ENCODE measurements around the gene PPP1R36.

- TF ChIP-seq CTCF (IDR thresholded peaks at IDR 0.05), result no peak
- TF ChIP-seq POLR2A (IDR thresholded peaks at IDR 0.05), result no peak
- no peak for TF ChIP-seq POLR2AphosphoS5 (IDR thresholded peaks at IDR 0.05)
These were observed 84.8 kb downstream of the PPP1R36 start for GRCh38 chr14:64634558-64634957.
